HG03095 (cell line): ENCODE measurements around the gene TCFL5.
A peak's percentile ranks its signal among the peaks of the same experiment; 100 is the strongest.

ENCODE experiments used
- ATAC-seq: cut with Tn5 transposase; IDR thresholded peaks from one replicate; pipeline ENCODE4 v1.9.1; 2021; ENCODE audit warnings: moderate library complexity; ENCODE audit not compliant: unreplicated experiment

Gene TCFL5

DNA sequence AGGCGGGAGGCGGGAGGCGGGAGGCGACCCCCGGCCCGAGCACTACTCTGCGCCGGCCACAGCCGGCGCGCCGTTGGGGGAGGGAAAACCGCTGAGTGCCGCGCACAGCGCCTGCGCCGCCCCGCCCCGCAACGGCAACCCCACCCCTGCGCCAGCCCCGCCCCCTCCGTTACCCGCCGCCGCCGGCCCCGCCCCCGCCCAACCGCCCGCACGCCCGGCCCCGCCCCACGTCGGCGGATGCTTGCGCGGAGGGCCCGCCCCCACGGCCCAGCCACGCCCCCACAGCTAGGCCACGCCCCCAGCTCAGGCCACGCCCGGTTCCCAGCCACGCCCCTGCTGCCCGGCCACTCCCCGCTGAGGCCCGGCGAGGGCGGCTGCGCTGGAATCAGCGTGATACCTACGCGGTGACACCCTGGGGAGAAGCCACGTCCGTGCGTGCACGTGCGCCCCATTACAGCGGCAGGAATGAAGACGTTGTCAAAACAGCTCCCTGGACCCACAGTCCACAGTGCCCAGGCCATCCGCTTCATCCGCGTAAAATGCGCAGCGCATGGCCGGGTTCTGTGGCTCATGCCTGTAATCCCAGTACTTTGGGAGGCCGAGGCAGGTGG lies at the start of gene TCFL5:
Gene TCFL5, minus strand, starts transcription at position 97 of the 611 bp plus-strand sequence. CDS start 152 bp downstream, outside the sequence.
- ATAC-seq = no peak

DNA sequence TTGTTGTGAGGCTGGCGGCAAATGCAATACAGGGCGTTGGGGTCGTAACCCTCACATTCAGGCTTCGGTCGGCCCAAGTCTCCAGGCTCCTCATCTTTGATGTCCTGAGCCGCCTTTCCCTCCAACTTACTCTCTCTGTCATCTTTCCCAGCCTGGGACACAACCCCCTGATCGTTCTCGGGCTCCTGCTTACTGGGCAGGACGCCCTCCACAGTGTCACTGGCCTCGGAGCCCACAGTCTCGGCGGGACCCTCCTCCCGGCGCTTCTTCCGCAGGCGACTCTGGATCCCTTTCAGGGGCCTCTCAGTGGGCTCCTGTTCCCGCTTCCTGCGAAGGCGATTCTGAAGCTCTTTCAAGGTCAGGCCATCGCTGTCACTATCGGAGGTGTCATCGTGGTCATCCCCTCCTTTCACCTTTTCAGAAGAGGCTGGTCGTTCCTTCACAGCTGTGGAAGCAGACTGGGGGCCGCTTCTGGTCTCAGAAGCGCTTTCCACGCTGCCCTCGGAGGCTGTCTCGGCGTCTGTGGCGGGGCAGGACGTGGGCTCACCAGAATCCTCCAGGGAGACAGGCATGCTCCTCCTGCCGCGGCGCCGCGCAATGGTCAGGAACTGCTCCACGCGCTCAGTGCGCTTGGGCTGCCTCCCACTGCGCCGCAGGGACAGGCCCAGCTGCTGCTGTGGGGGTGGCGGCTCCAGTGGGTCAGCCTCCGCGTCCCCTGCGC lies 49.3 kb upstream of the TCFL5 start:
- no peak for ATAC-seq

DNA sequence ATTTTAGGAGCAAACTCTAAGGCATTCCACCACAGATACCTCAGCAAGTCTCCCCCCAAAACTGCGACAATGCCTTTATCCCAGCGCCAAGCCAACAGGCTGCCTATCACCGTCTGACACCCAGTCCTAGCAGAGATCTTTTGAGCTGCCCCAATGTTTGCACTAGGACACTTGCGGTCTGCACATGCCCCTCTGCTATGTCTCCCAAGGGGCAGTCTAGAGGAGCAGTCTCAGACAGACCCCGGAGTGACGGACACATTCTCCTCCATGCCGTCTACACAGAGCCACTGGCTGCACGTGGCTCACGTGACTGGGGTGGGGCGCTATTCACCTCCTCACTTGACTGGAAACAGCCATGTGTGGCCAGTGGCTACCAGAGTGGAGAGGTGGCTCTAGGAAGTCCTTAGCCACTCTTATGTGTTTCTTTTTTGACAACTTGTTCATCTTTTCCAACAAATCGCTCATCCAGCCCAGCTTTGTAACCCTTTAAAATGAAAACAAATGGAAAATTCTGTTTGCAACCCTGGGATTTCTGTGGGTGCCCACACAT lies 48.7 kb upstream of the TCFL5 start:
- no peak for ATAC-seq

DNA sequence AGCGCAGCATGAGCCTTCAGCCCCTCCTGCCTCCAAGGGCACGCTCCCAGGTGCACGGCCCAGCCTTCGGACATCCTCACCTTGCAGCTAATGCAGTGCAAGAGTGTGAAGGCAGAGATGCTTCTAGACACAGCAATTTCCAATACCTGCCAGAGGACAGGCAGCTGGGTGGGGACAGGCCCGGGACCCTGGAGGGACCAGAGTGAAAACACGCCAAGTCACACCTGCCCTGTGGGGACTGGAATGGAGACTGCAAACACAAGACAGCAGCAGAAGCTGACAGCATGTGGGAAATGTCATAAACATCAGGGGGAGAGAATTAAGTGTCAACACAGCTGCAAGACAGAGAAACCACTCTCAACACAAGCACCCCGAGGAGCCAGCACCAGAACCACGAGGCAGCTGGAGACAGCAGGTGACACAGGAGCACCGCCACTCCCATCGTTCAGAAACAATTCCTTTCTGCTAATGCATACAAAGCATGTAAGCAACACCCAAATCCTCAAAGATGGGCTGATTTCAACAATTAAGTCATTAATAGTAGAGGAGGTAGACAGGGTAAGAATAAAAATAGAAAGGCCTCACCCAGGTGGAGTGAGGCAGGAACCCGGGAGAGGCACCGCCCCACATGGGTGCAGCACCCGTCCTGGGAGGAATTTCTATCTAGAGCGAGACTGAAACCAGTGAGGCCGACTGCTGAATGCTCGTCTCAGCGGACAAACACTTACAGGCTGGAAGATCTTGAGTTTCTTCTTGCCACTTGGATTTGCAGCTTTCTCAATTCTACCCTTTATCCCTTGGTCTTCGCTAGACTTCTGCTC lies 47.6 kb upstream of the TCFL5 start:
- no peak for ATAC-seq

DNA sequence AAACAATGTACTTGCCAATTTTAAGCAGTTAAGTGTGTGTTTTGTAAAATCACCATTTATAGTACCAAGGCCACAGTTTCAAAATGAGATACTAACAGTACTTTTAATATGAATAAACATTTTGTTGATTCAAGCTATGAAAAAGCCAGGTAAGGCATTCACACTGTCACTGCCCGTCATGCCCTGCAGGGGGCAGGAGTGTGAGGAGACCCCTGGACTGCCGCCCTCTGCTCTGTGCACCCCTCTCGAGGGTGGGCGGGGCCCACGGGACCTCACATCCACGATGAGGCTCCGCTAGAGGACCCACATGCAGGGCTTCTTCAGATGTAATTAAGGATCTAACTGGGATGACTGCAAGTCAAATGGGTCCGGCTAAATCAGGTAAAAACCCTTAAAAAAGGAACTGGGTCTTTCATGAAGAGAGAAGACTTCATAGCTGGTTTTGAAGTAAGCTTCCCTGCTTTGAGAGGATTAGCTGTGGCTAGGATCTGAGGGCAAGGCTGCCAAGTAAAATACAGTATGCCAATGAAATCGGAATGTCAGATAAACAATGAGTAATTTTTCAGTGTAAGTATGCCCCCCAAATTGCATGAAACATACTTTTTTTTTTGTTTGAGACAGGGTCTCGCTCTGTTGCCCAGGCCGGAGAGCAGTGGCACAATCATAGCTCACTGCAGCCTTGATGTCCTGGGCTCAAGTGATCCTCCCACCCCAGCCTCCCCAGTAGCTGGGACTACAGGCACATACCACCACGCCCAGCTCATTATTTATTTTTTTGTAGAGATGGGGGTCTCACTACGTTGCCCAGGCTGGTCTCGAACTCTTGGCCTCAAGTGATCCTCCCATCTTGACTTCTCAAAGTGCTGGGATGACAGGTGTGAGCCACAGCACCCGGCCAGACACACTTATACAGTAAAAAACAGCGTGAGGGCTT lies 46.0 kb upstream of the TCFL5 start:
- no peak for ATAC-seq

DNA sequence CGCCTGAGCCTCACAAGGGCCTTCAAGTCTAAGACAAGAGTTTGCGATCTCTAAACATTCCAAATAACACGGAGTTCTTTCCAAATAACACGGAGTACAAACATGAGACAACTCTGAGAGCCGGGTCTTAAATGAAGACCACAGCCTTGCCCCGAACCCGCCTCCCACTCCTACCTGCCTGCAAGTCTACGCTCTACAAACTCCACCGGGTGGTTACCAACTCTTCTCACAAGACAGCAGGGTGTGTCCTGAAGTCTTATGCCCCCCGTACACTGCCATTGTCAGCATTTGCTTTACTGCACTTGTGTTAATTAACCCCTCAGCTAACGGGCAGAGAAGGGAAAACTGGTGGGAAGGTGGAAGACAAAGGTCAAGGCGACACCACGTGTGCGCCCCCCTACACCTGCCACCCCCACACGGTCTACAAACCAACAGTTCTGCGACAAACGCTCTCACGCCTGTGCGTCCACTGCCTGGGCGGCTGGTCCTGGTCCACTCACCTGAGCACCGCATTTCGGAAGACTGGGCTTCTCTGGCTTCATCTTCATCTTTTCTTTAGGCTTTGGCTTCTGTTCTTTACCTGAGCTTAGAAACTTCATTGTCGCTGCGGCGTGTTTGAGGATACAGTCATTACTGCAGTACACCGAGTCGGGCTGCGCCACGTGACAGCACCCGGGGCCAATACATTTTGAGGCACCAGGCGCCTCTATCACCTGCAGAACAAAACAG lies 45.2 kb upstream of the TCFL5 start:
- no peak for ATAC-seq

DNA sequence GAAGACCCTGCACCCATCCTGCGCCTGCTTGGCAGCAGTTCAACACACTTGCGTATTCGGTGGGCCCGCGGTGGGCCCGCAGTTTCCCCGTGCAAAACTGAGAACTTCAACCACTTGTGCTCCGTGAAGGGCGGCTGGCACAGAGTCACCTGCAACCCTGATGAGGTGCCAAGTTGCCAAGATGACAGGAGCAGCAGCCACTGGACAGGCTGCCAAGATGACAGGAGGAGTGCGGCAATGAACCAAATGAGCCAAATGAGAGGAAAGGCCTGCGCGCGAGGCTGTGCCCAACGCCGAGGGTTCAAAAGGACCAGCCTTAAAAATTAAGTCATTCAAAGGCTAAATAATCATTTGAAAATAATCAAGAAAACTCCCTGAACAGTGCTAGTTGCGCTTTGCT lies 44.6 kb upstream of the TCFL5 start:
- no peak for ATAC-seq

DNA sequence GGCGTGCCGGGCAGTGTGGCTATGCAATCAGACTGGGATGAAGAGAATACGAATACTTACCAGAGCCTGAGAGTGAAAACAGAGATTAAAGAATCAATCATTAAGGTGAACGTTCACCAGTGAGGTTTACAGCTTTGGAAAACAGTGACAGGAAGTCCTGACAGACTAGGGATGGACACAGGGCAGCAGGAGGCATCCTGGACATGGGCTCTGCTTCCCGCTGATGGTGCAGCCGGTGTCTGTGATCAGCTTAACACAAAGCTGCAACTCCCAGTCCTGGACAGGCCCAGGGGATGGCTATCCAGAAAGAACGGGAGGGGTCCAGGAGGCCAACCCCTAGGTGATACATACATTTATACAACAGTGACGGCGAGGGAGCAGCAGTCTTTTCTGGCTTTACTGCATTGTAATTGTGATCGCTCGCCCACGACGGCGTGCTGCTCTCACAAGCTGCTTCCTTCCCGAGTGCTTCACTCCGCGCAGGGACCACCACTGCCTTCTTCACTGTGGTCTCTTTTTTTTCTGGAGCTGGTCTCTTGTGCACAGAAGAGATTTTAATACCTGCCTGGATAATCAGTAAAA lies 44.0 kb upstream of the TCFL5 start:
- no peak for ATAC-seq

DNA sequence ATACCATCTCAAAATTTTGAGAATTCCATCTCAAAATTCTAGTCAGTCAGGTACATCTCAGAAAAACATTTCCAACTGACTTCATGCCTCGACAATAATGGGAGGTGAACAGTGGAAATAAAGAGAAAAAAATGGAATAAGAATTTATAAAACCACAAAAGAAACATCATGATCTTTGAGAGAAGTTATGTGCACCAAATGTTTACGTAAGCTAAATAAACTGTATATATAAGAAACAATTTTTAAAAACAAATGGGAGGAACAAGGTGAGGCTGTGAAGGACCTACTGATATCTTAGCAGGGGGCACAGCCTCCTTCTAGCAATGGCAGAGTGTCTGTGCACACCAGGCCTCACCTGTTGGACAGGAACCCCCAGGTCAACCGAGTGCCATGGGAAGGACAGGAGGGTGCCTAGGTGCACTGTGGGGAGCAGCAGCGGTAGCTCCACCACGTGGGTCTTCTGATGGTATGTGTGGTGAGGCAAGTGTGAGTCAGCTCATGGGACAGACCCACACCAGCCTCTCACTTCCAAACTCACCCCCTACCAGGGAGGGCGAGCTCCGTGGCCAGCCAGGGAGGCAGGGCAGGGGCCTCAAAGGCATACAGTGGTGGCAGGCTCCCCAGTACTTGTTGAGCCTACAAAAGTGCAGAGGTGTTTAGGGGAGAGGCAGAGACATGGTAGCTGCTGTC lies 41.4 kb upstream of the TCFL5 start:
- no peak for ATAC-seq

DNA sequence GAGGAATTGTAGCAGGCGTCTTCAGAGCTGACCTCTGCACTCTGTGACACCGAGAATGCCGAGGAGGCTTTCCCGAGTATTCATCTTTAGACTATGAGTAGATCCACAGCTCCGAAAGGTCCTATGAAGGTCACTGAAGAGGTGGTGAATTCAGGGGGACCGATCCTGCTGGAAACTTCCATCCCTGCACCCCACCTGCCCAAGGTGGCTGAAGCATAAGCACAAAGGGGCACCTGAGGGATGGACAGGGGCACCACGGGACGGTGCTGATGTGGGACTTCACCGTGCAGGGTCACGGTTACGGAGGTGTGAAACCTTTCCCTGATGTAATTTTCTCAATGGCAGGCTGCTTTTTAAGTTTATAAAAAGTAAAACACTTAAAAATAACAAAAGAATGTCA lies 40.3 kb upstream of the TCFL5 start:
- no peak for ATAC-seq

DNA sequence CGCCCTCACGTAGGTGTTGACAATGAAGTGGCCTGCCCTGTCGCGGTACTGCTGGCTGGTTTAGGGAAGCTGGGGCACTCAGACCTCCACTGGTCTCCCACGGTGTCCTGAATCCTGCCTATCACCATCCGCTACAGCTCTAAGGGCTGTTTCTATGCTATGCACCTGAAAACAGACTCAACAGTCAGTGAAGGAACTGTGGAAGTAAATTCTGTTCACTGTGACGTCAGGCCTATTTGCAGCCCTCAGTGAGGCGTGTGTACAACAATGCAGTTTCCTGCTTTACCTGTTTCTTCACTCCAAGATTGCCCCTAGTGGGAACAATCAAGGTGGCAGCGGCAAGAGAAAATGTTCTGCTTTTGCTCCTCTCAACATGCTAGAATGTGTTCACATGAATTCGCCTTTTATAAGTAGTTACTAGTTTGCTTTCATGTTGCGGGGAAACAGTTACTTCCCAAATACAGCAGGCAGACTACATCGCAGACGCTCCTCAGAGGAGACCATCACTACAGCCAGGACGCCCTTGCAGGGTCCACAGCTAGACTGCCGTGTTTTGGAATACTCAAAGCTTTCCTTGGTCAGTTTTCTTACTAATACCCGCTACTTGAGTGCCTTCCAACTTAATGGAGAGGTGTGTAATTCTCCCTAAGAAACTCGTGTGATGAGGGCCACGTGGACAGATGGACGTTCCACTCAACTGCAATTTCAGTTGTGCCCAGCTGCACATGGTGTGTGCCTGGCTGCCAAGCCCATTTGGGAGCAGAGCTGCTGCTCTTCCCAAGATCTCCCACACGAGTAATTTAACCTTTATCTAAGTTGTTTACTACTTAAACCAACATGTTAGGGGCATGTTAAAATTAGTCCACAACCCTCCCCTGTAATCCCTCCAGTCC lies 39.3 kb upstream of the TCFL5 start:
- peak; percentile 16 for ATAC-seq

DNA sequence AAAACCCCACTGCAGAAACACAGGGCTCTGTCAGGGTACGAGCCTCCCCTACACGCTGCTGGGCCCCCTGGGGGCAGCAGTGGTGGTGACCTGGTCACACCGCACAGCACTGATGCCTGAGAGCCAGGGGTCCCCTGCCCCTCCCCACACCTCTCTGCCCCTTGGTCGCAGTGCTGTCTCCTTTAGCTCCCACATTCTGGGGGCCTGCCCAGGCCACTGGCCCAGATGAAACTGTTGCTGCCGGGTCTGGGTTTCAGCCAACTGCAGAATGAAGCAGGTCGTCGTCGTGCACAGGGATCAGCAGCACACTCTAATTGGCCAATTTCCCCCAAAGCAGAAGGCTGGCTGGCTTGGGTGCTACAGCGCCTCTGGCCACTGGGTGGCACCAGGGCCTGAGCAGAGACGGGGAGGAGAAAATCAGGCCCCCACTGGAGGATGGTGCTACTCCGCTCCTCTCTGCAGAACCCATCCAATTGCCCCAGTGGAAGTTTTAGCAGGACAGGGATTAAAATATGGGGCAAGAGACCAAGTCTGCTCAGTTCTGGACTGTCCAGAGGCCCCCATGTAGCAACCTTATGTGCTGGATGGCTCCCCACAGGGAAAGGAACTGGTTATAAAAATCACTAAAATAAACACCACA lies 38.5 kb upstream of the TCFL5 start:
- ATAC-seq = peak; percentile 74

DNA sequence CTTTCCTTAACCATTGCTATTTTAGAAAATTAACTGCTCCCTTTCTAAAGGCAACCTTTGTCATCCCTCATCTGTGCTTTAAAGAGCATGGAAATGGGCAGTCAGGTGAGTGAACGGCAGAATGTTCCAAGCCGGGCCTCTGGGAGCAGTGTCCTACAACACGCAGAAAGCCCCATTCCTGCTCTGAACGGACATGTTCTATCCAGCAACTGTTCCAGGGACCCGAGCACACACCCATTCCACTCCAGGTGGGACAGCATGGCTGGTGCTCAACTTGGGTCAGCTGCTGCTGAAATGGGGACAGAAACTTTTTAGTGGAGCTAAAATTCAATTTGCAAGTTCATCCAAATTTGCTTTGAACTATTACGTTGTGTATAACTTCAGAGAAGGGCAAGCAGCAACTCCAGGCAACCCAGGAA lies 38.0 kb upstream of the TCFL5 start:
- no peak for ATAC-seq

DNA sequence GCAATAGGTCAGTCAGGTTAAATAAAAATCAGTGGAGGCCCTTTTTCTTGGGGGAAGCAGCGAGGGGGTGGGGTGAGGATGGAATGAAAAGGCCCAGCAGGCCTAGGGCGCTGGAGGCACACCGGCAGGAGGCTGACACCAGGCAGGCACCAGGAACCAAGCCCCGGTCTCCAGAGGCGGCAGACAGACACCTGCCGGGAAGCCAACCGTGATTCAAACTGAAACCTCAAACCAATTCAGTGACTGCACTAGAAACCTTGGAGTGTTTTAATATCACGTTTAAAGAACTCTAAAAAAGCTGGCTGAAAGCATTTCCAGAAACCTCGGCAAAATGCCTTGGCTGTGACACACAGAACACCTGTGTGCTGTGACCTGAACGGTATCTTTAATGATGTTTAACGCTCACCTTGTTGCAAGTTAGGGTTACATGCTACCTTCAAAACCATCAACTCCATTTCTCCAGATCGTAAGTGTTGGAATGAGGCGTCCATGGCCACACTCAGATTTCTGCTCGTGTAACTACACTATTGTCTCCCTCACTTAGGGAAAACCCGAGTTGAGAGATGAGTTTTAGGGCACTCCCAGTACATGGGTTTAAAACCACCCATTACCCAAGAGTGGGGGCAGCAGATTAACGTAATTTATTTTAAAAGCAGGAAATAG lies 37.5 kb upstream of the TCFL5 start:
- no peak for ATAC-seq

DNA sequence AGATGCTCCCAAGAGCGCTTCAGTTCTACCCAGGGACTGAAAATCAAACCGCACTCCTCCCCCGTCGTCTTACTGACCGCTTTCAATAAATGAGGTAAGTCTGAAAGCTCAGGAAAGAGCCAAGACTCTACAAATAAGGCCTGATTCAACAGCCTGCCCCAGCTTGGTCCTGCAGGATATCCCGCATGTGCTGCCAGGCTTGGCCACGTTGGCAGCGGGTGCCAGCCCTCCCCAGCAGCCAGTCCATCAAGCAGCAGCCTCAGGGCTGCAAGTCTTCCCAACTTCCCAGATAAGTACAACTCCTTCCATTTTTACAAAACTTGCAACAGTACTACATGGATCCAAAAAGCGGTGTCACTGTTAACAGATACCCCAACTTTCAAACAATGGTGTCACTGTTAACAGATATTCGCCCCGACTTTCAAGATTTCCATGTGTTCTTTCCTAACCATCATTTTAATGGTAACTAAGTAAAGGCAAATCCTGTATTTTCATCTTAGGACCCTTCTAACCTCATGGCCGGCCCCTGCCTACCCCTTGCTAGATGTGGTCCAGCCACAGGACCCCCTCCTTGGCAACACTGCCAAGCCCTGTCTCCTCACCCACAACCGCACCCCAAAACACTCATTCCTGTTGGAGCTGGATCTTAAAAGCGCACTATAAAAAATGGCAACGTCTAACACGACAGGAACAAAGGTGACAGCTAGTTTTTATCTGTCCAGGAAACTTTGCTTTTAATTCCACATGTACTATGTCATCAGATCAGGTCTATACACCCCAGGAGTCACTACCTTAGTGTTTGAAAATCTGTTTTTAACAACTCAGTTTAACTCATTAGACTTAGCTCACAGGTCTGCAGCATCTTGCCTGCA lies 36.7 kb upstream of the TCFL5 start:
- ATAC-seq = no peak

DNA sequence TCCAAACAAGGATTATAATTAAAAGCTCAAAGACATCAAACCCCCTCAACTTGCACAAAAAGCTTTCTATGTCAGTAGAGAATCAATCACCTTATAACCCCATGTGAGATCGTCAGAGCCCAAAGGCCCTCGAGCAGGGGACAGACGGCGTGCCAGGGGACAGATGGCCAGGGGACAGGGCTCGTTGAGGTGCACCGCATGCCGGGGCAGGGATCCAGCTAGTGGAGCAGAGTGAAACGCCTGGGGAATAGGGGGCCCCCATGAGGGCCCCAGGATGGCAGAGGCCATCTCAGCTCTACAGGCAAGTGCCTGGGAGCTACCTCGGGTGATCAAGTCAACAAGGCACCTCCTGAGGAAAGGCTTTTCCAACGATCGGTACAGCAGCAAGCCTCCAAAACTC lies 36.0 kb upstream of the TCFL5 start:
- ATAC-seq = no peak
